Esophagus muscularis mucosa (tissue), 4 donors: ENCODE data around the gene MSRB3. TPM values are rescaled to one million over a fixed set of nuclear protein-coding genes. Genes with fewer than 3 reads are reported as not detected.
"Not testable (repeated sequence)": the region's sequence is repeated elsewhere in the genome, so short reads cannot be mapped to it uniquely, and the experiment has no call there.

Experiments used
- DNase-seq: peaks from one replicate; pipeline ENCODE4 v3.0.0-alpha.2; 2017; ENCODE audit errors: extremely low spot score
- H3K27ac ChIP-seq, 4 donors: fragments of 200-600 bp; sonication (generic); replicated peaks in 1 of 4; 1 replicate in 3 of 4; 2 replicates in 1 of 4; pipeline ENCODE4 v1.5.1; 2016 to 2019; ENCODE audit warnings: mild to moderate bottlenecking in 1 of 4
- H3K27me3 ChIP-seq, 4 donors: fragments of 200-600 bp; sonication (generic); one replicate each; pipeline versions ENCODE4 v1.5.1 to v1.6.0; 2016 to 2019
- H3K36me3 ChIP-seq, 4 donors: fragments of 200-600 bp; sonication (generic); one replicate each; pipeline ENCODE4 v1.5.1; 2016 to 2019
- H3K4me1 ChIP-seq, 4 donors: fragments of 200-600 bp; sonication (generic); one replicate each; pipeline ENCODE4 v1.5.1; 2016 to 2019
- H3K4me3 ChIP-seq, 4 donors: fragments of 200-600 bp; sonication (generic); 1 replicate in 2 of 4; 2 replicates in 2 of 4; pipeline ENCODE4 v1.5.1; 2016 to 2019; ENCODE audit warnings: mild to moderate bottlenecking in 4 of 4, moderate library complexity in 1 of 4
- H3K9me3 ChIP-seq, 4 donors: fragments of 200-600 bp; sonication (generic); 1 replicate in 3 of 4; 2 replicates in 1 of 4; pipeline ENCODE4 v1.5.1; 2016 to 2019
- CTCF ChIP-seq, 3 experiments: fragments of 200-600 bp in 2 of 3; fragments of 450-650 bp in 1 of 3; sonication (generic) in 2 of 3; IDR thresholded peaks; one replicate each; pipeline ENCODE4 v1.5.1; 2017 to 2019; ENCODE audit warnings: antibody characterized with exemption in 3 of 3, mild to moderate bottlenecking in 2 of 3, moderate library complexity in 1 of 3
- EP300 ChIP-seq: sonication (generic); formaldehyde crosslinking; IDR thresholded peaks from one replicate; pipeline ENCODE4 v1.6.1; 2017; ENCODE audit warnings: antibody characterized with exemption
- POLR2A ChIP-seq: fragments of 450-650 bp; IDR thresholded peaks from one replicate; pipeline ENCODE4 v1.6.1; 2017; ENCODE audit warnings: antibody characterized with exemption, moderate library complexity, mild to moderate bottlenecking, low read depth
- POLR2AphosphoS5 ChIP-seq, 2 donors: sonication (generic); formaldehyde crosslinking; IDR thresholded peaks; one replicate each; pipeline ENCODE4 v1.6.1; 2017; ENCODE audit warnings: antibody characterized with exemption in 2 of 2
- WGBS: methylation state at CpG from one replicate; pipeline ENCODE4 v1.1.5; 2018; 5-methylcytosine and 5-hydroxymethylcytosine counted together
- intact Hi-C: fragments of 100-400 bp; cut with DNase I; formaldehyde crosslinking; loops from one replicate; pipeline ENCODE4 v1.15.1; 2023
- total RNA-seq, 4 donors: library from RNA; depleted of rRNA; stranded (reverse); fragments of >200 nt; gene quantifications; one replicate each; pipeline versions ENCODE4 v1.1.0 to v1.2.1, GENCODE V29; 2016

The MSRB3 gene
- total RNA-seq, 4 donors from 2014 or later = 213 to 325 (median 288) TPM

DNA sequence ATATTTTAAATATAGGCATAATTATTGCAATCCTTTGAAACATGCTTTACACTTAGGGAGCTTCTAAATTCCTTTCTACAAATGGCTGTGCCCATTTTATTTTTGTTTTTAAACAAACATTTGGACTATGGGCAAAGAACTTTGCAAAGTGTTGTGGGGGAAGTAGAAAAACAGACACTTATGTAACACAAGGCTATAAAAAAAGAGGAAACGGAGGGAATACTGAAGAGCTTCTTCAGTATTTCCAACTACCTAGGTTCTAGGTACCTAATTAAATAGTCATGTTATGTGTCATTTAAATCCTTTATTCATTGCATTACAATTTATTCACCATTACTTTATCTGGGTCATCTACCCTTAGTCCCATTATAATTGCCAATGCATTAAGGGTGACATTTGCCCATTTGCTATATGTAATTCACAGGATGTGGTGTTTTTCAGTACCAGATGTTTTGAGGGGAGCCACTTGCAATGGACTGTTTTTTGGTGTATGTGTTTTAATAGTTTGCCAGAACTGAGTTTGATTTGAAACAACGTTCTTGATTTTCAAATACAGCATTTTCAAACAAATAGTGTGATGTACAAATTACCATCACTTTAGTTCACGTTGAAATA, 1.5 kb upstream of the MSRB3 start:
- intact Hi-C loops = no loop called here
- WGBS = 62% methylated on average over 3 of the region's 3 CpGs
- no peak for TF ChIP-seq POLR2A
- TF ChIP-seq POLR2AphosphoS5 (IDR thresholded peaks at IDR 0.05) = no peak
- TF ChIP-seq CTCF (IDR thresholded peaks at IDR 0.05) = no peak
- TF ChIP-seq EP300 = no peak
- Histone ChIP-seq H3K36me3 (no peaks in the 10 kb centered on the region), H3K4me3 (no peak overlapping the region), H3K9me3 (no peaks in the 10 kb centered on the region), H3K27me3 (no peaks in the 10 kb centered on the region), H3K4me1 (peaks cover 20 to 32% (median 29%) of the 10 kb centered on the region in 4 donors), H3K27ac (peak overlapping the region in 1 of 4 donors; percentile 99)
- no peak for DNase-seq

GRCh38 chr12:65277994-65278575, 398 bp upstream of the MSRB3 start:
- TF ChIP-seq EP300 (no peak), POLR2AphosphoS5 (IDR thresholded peaks at IDR 0.05) (no peak), POLR2A (no peak), CTCF (IDR thresholded peaks at IDR 0.05) (no peak)
- Histone ChIP-seq H3K36me3 (no peaks in the 10 kb centered on the region), H3K9me3 (no peaks in the 10 kb centered on the region), H3K27ac (peak overlapping the region; percentile 94 to 99 (median 98)), H3K27me3 (no peaks in the 10 kb centered on the region), H3K4me3 (peak overlapping the region; percentile 77 to 99 (median 97)), H3K4me1 (peaks cover 31 to 42% (median 40%) of the 10 kb centered on the region in 4 donors)
- no peak for DNase-seq
- intact Hi-C loops = no loop called here
- WGBS = 9% methylated on average over 22 of the region's 23 CpGs

GRCh38 chr12:65279369-65280112, 1.1 kb downstream of the MSRB3 start:
- Histone ChIP-seq H3K9me3 (no peaks in the 10 kb centered on the region), H3K27me3 (no peaks in the 10 kb centered on the region), H3K4me3 (peak overlapping the region; percentile 77 to 99 (median 97)), H3K36me3 (peaks cover 0 to 6% (median 2%) of the 10 kb centered on the region in 4 donors), H3K4me1 (peaks cover 31 to 57% (median 54%) of the 10 kb centered on the region in 4 donors), H3K27ac (peak overlapping the region; percentile 94 to 99 (median 98))
- TF ChIP-seq EP300 (no peak), CTCF (IDR thresholded peaks at IDR 0.05) (no peak), POLR2AphosphoS5 (IDR thresholded peaks at IDR 0.05) (no peak), POLR2A (no peak)
- DNase-seq = no peak
- intact Hi-C loops = no loop called here
- WGBS = 18% methylated on average over 9 of the region's 23 CpGs

- Histone ChIP-seq H3K27ac (peak overlapping the region in 2 of 4 donors; percentile 25 to 99), H3K4me3 (peak overlapping the region; percentile 77 to 99 (median 97)), H3K36me3 (peaks cover 0 to 8% (median 2%) of the 10 kb centered on the region in 4 donors), H3K9me3 (no peaks in the 10 kb centered on the region), H3K4me1 (peaks cover 31 to 62% (median 55%) of the 10 kb centered on the region in 4 donors), H3K27me3 (no peaks in the 10 kb centered on the region)
- WGBS = 32% methylated on average over 3 of the region's 3 CpGs
- TF ChIP-seq POLR2AphosphoS5 (IDR thresholded peaks at IDR 0.05) (no peak), EP300 (no peak)
- intact Hi-C loops = no loop called here
- DNase-seq = no peak
Measured at GRCh38 chr12:65280306-65280705, 1.8 kb downstream of the MSRB3 start.

GRCh38 chr12:65282840-65283239, 4.4 kb downstream of the MSRB3 start:
- Histone ChIP-seq H3K4me1 (peaks cover 31 to 76% (median 71%) of the 10 kb centered on the region in 4 donors), H3K27me3 (no peaks in the 10 kb centered on the region)
- 73% methylated on average over 1 of the region's 1 CpG for WGBS

GRCh38 chr12:65285532-65285931, 7.0 kb downstream of the MSRB3 start:
- intact Hi-C loops, H3K36me3 ChIP-seq, H3K27me3 ChIP-seq, DNase-seq, H3K27ac ChIP-seq, H3K4me3 ChIP-seq, H3K9me3 ChIP-seq: not testable (repeated sequence)
- peaks cover 22 to 79% (median 64%) of the 10 kb centered on the region in 4 donors for H3K4me1 ChIP-seq
- WGBS = 93% methylated on average over 7 of the region's 7 CpGs

More at GRCh38 chr12:65282840-65283239, 4.4 kb downstream of the MSRB3 start:
- no peak overlapping the region for H3K27ac ChIP-seq
- peaks cover 0 to 10% (median 2%) of the 10 kb centered on the region in 4 donors for H3K36me3 ChIP-seq
- H3K4me3 ChIP-seq = no peak overlapping the region
- DNase-seq = no peak
- H3K9me3 ChIP-seq = no peaks in the 10 kb centered on the region
- TF ChIP-seq POLR2AphosphoS5 (IDR thresholded peaks at IDR 0.05) (no peak), CTCF (IDR thresholded peaks at IDR 0.05) (no peak), POLR2A (no peak), EP300 (no peak)
- intact Hi-C loops = no loop called here
